GM18951 (cell line): ENCODE data around the gene PYGO2.
A peak's percentile ranks its signal among the peaks of the same experiment; 100 is the strongest.

Experiments used
- POLR2A ChIP-seq: IDR thresholded peaks from 4 replicates; pipeline ENCODE4 v1.6.1; 2011; ENCODE audit warnings: mild to moderate bottlenecking; ENCODE audit not compliant: insufficient read length, insufficient read depth; ENCODE audit errors: extremely low read depth
- in situ Hi-C: fragments of 300-500 bp; cut with MboI; formaldehyde crosslinking; loops from one replicate; pipeline ENCODE4 v1.12.0; 2022; ENCODE audit warnings: low sequenced_read_pairs, mixed read lengths, inconsistent platforms; ENCODE audit not compliant: unreplicated experiment

Gene PYGO2

GRCh38 chr1:154955039-154955717 lies 6.4 kb downstream of the PYGO2 start:
- in situ Hi-C loops, result no loop called here
- TF ChIP-seq POLR2A, result peak; percentile 9

- TF ChIP-seq POLR2A, result no peak
- in situ Hi-C loops, result loop anchor here (5.0 kb wide), 1 partner anchor 77 kb away; no protein-coding TSS in a partner anchor
Observed at GRCh38 chr1:154954541-154954940, 7.0 kb downstream of the PYGO2 start.

- in situ Hi-C loops, result loop anchor here (5.0 kb wide), 1 partner anchor 76 kb away; no protein-coding TSS in a partner anchor
- TF ChIP-seq POLR2A, result no peak
Observed at GRCh38 chr1:154953611-154954038, 8.0 kb downstream of the PYGO2 start.

- TF ChIP-seq POLR2A, result no peak
- in situ Hi-C loops, result loop anchor here (5.0 kb wide), 1 partner anchor 75 kb away; no protein-coding TSS in a partner anchor
Observed at GRCh38 chr1:154952664-154953063, 8.9 kb downstream of the PYGO2 start.

- in situ Hi-C loops, result loop anchor here (5.0 kb wide), 1 partner anchor 75 kb away; no protein-coding TSS in a partner anchor
- TF ChIP-seq POLR2A, result no peak
Observed at GRCh38 chr1:154951901-154952657, 9.5 kb downstream of the PYGO2 start.

- TF ChIP-seq POLR2A, result no peak
- in situ Hi-C loops, result no loop called here
Observed at GRCh38 chr1:154948079-154948478, 13.5 kb downstream of the PYGO2 start.

GRCh38 chr1:154945962-154946850 lies 15.4 kb downstream of the PYGO2 start:
- in situ Hi-C loops, result no loop called here
- no peak for TF ChIP-seq POLR2A

- no peak for TF ChIP-seq POLR2A
- in situ Hi-C loops, result no loop called here
Observed at GRCh38 chr1:154945160-154945961, 16.2 kb downstream of the PYGO2 start.

GRCh38 chr1:154944401-154945159 lies 17.0 kb downstream of the PYGO2 start:
- TF ChIP-seq POLR2A, result no peak
- in situ Hi-C loops, result no loop called here

- in situ Hi-C loops, result no loop called here
Observed at GRCh38 chr1:154943649-154944400, 17.8 kb downstream of the PYGO2 start.

GRCh38 chr1:154941333-154942013 lies 20.1 kb downstream of the PYGO2 start:
- no peak for TF ChIP-seq POLR2A
- in situ Hi-C loops, result no loop called here

More at GRCh38 chr1:154943649-154944400, 17.8 kb downstream of the PYGO2 start:
- TF ChIP-seq POLR2A, result no peak
